PFSK-1 (cell line): ENCODE results near the gene WFIKKN1.

Experiments
- POLR2AphosphoS5 ChIP-seq: IDR thresholded peaks from 2 replicates; pipeline ENCODE4 v1.6.1; 2012; ENCODE audit warnings: low read depth, mild to moderate bottlenecking, control low read depth, low read length, moderate library complexity
- REST ChIP-seq, 2 experiments: IDR thresholded peaks; 2 replicates each; pipeline versions ENCODE4 v1.6.1 to v1.8.0; 2011 to 2012; ENCODE audit warnings: low read depth in 2 of 2, low read length in 2 of 2, control low read depth in 1 of 2, inconsistent platforms in 1 of 2, mild to moderate bottlenecking in 1 of 2, moderate library complexity in 1 of 2; ENCODE audit not compliant: insufficient read depth in 1 of 2
- SIN3A ChIP-seq: IDR thresholded peaks from 2 replicates; pipeline ENCODE4 v1.6.1; 2012; ENCODE audit warnings: mild to moderate bottlenecking, low read length, moderate library complexity, borderline replicate concordance; ENCODE audit not compliant: insufficient read depth
- TAF1 ChIP-seq: IDR thresholded peaks from 2 replicates; pipeline ENCODE4 v1.6.1; 2012; ENCODE audit warnings: low read length, control low read depth, borderline replicate concordance; ENCODE audit not compliant: insufficient read depth

- TF ChIP-seq POLR2AphosphoS5: no peak
- TF ChIP-seq REST (IDR thresholded peaks at IDR 0.05; ENCODE audit: insufficient read depth in 1 of 2, low read depth in 2 of 2, low read length in 2 of 2): no peak
- no peak for TF ChIP-seq SIN3A
- TF ChIP-seq TAF1: no peak
Observed at GRCh38 chr16:616733-617586, 13.8 kb upstream of the WFIKKN1 start.
